Astrocyte of the spinal cord (primary cell): Measurements from ENCODE around the gene WDR89.
A peak's percentile ranks its signal among the peaks of the same experiment; 100 is the strongest.

Experiments used
- DNase-seq: peaks from one replicate; pipeline ENCODE4 v3.0.0; 2011; ENCODE audit warnings: low read depth, low spot score
- H3K4me3 ChIP-seq: 2 replicates; pipeline ENCODE4 v1.5.1; 2011; ENCODE audit warnings: low read depth, mild to moderate bottlenecking, low read length, moderate library complexity
- CTCF ChIP-seq: IDR thresholded peaks from 2 replicates; pipeline ENCODE4 v1.5.1; 2012; ENCODE audit warnings: low read depth, mild to moderate bottlenecking, low read length, inconsistent platforms
- in situ Hi-C: cut with HindIII; loops from 2 replicates; pipeline ENCODE4 v1.10.0; 2017; ENCODE audit warnings: low sequenced_read_pairs

Gene WDR89

GRCh38 chr14:63677891-63678379 lies 36.3 kb upstream of the WDR89 start:
- no peak for TF ChIP-seq CTCF
- H3K4me3 ChIP-seq: no peak overlapping the region
- peak; percentile 35 for DNase-seq
- in situ Hi-C loops: no loop called here

- DNase-seq: no peak
- in situ Hi-C loops: no loop called here
- H3K4me3 ChIP-seq: no peak overlapping the region
- TF ChIP-seq CTCF: no peak
Measured at GRCh38 chr14:63676615-63677014, 34.9 kb upstream of the WDR89 start.

- H3K4me3 ChIP-seq: no peak overlapping the region
- no peak for DNase-seq
- no peak for TF ChIP-seq CTCF
- in situ Hi-C loops: no loop called here
Measured at GRCh38 chr14:63673886-63674497, 32.3 kb upstream of the WDR89 start.

GRCh38 chr14:63673255-63673654 lies 31.6 kb upstream of the WDR89 start:
- in situ Hi-C loops: no loop called here
- no peak for DNase-seq
- TF ChIP-seq CTCF: no peak
- H3K4me3 ChIP-seq: no peak overlapping the region

GRCh38 chr14:63672417-63673180 lies 30.9 kb upstream of the WDR89 start:
- no peak for DNase-seq
- H3K4me3 ChIP-seq: no peak overlapping the region
- in situ Hi-C loops: no loop called here
- no peak for TF ChIP-seq CTCF

- DNase-seq: no peak
- TF ChIP-seq CTCF: no peak
- in situ Hi-C loops: no loop called here
- H3K4me3 ChIP-seq: no peak overlapping the region
Measured at GRCh38 chr14:63671987-63672386, 30.3 kb upstream of the WDR89 start.
